Progenitor cell of endocrine pancreas (in vitro differentiated cells): ENCODE data around the gene CRYAA. TPM values are rescaled to one million over a fixed set of nuclear protein-coding genes. Genes with fewer than 3 reads are reported as not detected.
"Not testable (repeated sequence)": the region's sequence is repeated elsewhere in the genome, so short reads cannot be mapped to it uniquely, and the experiment has no call there.

Experiments
- DNase-seq: peaks from one replicate; pipeline ENCODE4 v3.0.0; 2021; ENCODE audit warnings: low spot score; ENCODE audit not compliant: unreplicated experiment
- H3K27ac Mint-ChIP-seq: 2 replicates; pipeline ENCODE4 v1.8.0; 2021; ENCODE audit warnings: mild to moderate bottlenecking, moderate library complexity, mixed read lengths
- H3K27me3 Mint-ChIP-seq: 2 replicates; pipeline ENCODE4 v1.8.0; 2021; ENCODE audit warnings: mixed read lengths
- H3K36me3 Mint-ChIP-seq: 2 replicates; pipeline ENCODE4 v1.8.0; 2022; ENCODE audit warnings: mixed read lengths; ENCODE audit not compliant: insufficient read depth
- H3K4me1 Mint-ChIP-seq: 2 replicates; pipeline ENCODE4 v1.8.0; 2021; ENCODE audit warnings: low read depth, mixed read lengths
- H3K4me3 Mint-ChIP-seq: 2 replicates; pipeline ENCODE4 v1.8.0; 2021; ENCODE audit warnings: low read depth, mild to moderate bottlenecking, moderate library complexity, mixed read lengths
- H3K9me3 Mint-ChIP-seq: 2 replicates; pipeline ENCODE4 v1.8.0; 2021; ENCODE audit warnings: low read depth, mixed read lengths
- total RNA-seq: library from RNA; stranded (reverse); gene quantifications from 2 replicates; pipeline ENCODE4 v1.2.1, GENCODE V29; 2021

The CRYAA gene
- total RNA-seq, 1 donor from 2014 or later = not detected

GRCh38 chr21:43162708-43163205 lies 6.1 kb upstream of the CRYAA start:
- H3K4me1 Mint-ChIP-seq, DNase-seq, H3K9me3 Mint-ChIP-seq, H3K27ac Mint-ChIP-seq, H3K27me3 Mint-ChIP-seq, H3K36me3 Mint-ChIP-seq, H3K4me3 Mint-ChIP-seq: not testable (repeated sequence)

GRCh38 chr21:43164823-43165222 lies 4.0 kb upstream of the CRYAA start:
- not testable (repeated sequence) for H3K27ac Mint-ChIP-seq, H3K36me3 Mint-ChIP-seq, H3K4me3 Mint-ChIP-seq, DNase-seq, H3K9me3 Mint-ChIP-seq, H3K27me3 Mint-ChIP-seq, H3K4me1 Mint-ChIP-seq

DNA sequence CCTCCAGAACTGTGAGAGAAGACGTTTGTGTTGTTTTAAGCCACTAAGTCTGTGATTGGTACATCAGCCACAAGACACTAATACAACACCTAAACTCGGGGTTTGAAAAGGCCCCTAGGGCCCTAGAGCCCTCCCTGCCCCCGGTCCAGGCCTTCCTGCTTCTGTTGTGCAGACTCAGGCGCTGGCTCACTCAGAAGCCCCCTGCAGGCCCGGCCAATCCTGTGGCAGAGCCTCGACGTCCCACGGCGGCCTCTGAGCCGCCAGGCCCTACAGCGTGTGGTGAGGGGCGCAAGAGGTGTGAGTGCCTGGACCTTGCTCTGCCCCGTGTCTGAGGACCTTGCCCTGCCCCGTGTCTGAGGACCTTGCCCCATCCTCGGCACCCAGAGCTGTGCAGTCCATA lies 3.1 kb upstream of the CRYAA start:
- H3K4me1 Mint-ChIP-seq, H3K4me3 Mint-ChIP-seq, DNase-seq, H3K36me3 Mint-ChIP-seq, H3K9me3 Mint-ChIP-seq, H3K27me3 Mint-ChIP-seq, H3K27ac Mint-ChIP-seq: not testable (repeated sequence)

GRCh38 chr21:43169230-43169886 lies 550 bp downstream of the CRYAA start:
- not testable (repeated sequence) for H3K27ac Mint-ChIP-seq

DNA sequence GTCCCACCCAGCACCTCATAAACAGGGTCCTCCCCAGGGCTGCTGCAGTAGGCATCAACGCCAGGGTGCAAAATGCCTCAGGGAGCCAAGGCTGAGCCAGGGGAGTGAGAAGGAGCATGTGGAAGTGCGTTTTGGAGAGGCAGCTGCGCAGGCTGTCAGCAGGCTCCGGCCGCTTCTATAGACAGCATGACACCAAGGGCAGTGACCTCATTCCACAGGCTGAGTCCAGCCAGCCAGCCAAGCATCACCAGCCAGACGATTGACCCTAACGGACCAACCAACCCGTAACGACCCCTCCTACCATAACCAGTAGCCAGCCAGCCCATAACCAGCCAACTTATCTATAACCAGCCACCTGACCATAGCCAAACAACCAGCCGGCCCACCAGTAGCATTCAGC lies 1.1 kb downstream of the CRYAA start:
- not testable (repeated sequence) for H3K36me3 Mint-ChIP-seq, DNase-seq, H3K4me1 Mint-ChIP-seq, H3K27ac Mint-ChIP-seq, H3K9me3 Mint-ChIP-seq, H3K27me3 Mint-ChIP-seq, H3K4me3 Mint-ChIP-seq

More at GRCh38 chr21:43169230-43169886, 550 bp downstream of the CRYAA start:
- not testable (repeated sequence) for H3K4me3 Mint-ChIP-seq, H3K4me1 Mint-ChIP-seq, H3K9me3 Mint-ChIP-seq, H3K27me3 Mint-ChIP-seq, DNase-seq, H3K36me3 Mint-ChIP-seq

- not testable (repeated sequence) for H3K4me3 Mint-ChIP-seq, DNase-seq, H3K27ac Mint-ChIP-seq, H3K9me3 Mint-ChIP-seq, H3K4me1 Mint-ChIP-seq, H3K36me3 Mint-ChIP-seq, H3K27me3 Mint-ChIP-seq
These were observed 4.0 kb downstream of the CRYAA start for GRCh38 chr21:43172812-43173211.

- not testable (repeated sequence) for DNase-seq, H3K4me1 Mint-ChIP-seq, H3K27me3 Mint-ChIP-seq, H3K36me3 Mint-ChIP-seq, H3K4me3 Mint-ChIP-seq, H3K9me3 Mint-ChIP-seq, H3K27ac Mint-ChIP-seq
These were observed 4.6 kb downstream of the CRYAA start for GRCh38 chr21:43173438-43173837.

- not testable (repeated sequence) for H3K27me3 Mint-ChIP-seq, H3K4me1 Mint-ChIP-seq, H3K4me3 Mint-ChIP-seq, H3K36me3 Mint-ChIP-seq, H3K27ac Mint-ChIP-seq, DNase-seq, H3K9me3 Mint-ChIP-seq
These were observed 5.1 kb downstream of the CRYAA start for GRCh38 chr21:43173930-43174329.

GRCh38 chr21:43174998-43175397 lies 6.2 kb downstream of the CRYAA start:
- not testable (repeated sequence) for H3K4me1 Mint-ChIP-seq, H3K27me3 Mint-ChIP-seq, H3K36me3 Mint-ChIP-seq, H3K9me3 Mint-ChIP-seq, H3K27ac Mint-ChIP-seq, DNase-seq, H3K4me3 Mint-ChIP-seq

GRCh38 chr21:43176621-43177020 lies 7.8 kb downstream of the CRYAA start:
- H3K4me3 Mint-ChIP-seq, DNase-seq, H3K9me3 Mint-ChIP-seq, H3K27me3 Mint-ChIP-seq, H3K36me3 Mint-ChIP-seq, H3K4me1 Mint-ChIP-seq, H3K27ac Mint-ChIP-seq: not testable (repeated sequence)

- H3K36me3 Mint-ChIP-seq, H3K9me3 Mint-ChIP-seq: not testable (repeated sequence)
These were observed 8.5 kb downstream of the CRYAA start for GRCh38 chr21:43177043-43177906.

DNA sequence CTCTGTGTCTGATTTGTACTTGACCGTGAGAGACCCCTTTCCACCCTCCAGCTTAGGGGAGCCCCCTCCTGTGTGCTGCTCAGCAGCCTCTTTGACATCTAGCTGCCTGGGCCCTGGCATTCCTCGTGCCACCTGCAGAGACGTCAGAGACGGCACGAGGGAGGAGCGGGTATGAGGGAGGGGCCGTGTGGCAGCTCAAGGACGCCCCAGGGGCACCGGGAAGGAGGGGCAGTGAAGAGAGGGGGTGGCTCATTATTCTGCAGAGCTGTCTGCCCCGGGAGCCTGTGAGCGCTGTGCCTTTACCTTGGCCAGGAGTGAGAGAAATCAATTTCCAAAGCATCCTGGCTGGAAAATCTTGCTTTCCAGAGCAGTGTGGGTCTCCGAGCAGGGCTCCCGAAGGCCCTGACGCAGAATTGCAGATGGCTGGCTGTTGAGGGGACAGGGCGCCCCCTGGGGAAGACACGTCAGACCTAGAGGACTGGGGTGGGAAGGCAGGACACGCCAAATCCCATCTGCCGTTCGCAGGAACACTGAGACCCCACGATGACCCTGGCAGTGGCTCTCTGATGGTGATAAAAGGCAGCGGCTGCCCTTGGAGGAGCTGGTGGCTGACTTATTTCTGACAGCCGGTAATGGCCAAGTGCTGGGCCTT lies 9.5 kb downstream of the CRYAA start:
- not testable (repeated sequence) for H3K4me3 Mint-ChIP-seq, H3K4me1 Mint-ChIP-seq, H3K9me3 Mint-ChIP-seq, H3K27me3 Mint-ChIP-seq, DNase-seq, H3K36me3 Mint-ChIP-seq, H3K27ac Mint-ChIP-seq

More at GRCh38 chr21:43177043-43177906, 8.5 kb downstream of the CRYAA start:
- not testable (repeated sequence) for H3K27me3 Mint-ChIP-seq, H3K4me3 Mint-ChIP-seq, H3K27ac Mint-ChIP-seq, H3K4me1 Mint-ChIP-seq, DNase-seq

DNA sequence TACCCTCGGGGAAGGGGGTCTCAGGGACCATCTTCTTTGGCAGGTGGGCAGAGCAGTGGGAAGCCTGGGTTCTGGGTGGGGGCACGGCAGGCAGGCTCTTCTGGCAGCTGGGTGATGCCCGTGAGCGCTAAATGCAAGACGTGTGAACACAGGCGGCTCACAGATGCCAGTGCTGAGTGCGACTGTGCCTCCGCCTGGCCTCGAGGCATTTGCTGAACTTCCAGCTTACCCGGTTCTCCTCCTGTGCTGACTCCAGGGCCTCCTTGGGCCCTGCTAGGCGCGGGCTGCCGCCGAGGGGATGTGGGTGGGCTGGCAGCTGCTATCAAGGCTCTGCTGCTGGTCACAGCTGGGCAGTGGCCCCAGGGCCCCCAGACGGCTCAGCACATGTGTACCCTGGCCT lies 12.2 kb downstream of the CRYAA start:
- H3K27ac Mint-ChIP-seq, H3K27me3 Mint-ChIP-seq, H3K9me3 Mint-ChIP-seq, H3K4me3 Mint-ChIP-seq, DNase-seq, H3K4me1 Mint-ChIP-seq, H3K36me3 Mint-ChIP-seq: not testable (repeated sequence)
